ENCODE measurements around the gene VWF.

VWF gene

GRCh38 chr12:5973461-5974115 is 150.9 kb downstream of the VWF start:
- no peak for DNase-seq

GRCh38 chr12:5972387-5972786 is 152.1 kb downstream of the VWF start:
- DNase-seq, result no peak

- DNase-seq, result no peak
Observed at GRCh38 chr12:5971194-5971850, 153.1 kb downstream of the VWF start.

- DNase-seq, result no peak
Observed at GRCh38 chr12:5969974-5970690, 154.3 kb downstream of the VWF start.

GRCh38 chr12:5969156-5969973 is 155.1 kb downstream of the VWF start:
- DNase-seq, result no peak

GRCh38 chr12:5967645-5968415 is 156.6 kb downstream of the VWF start:
- DNase-seq, result no peak

GRCh38 chr12:5966486-5967095 is 157.9 kb downstream of the VWF start:
- no peak for DNase-seq

GRCh38 chr12:5965950-5966383 is 158.5 kb downstream of the VWF start:
- DNase-seq, result peak; percentile 24 to 25

- no peak for DNase-seq
Observed at GRCh38 chr12:5964913-5965900, 159.3 kb downstream of the VWF start.

- DNase-seq, result no peak
Observed at GRCh38 chr12:5963515-5963914, 161.0 kb downstream of the VWF start.

- DNase-seq, result no peak
Observed at GRCh38 chr12:5960783-5961182, 163.7 kb downstream of the VWF start.

GRCh38 chr12:5956987-5957386 is 167.5 kb downstream of the VWF start:
- DNase-seq, result no peak

- no peak for DNase-seq
Observed at GRCh38 chr12:5954661-5955060, 169.8 kb downstream of the VWF start.

- no peak for DNase-seq
Observed at GRCh38 chr12:5953835-5954586, 170.5 kb downstream of the VWF start.

- DNase-seq, result no peak
Observed at GRCh38 chr12:5952031-5952430, 172.4 kb downstream of the VWF start.

GRCh38 chr12:5948696-5949095 is 175.8 kb downstream of the VWF start:
- DNase-seq, result no peak

- DNase-seq, result no peak
Observed at GRCh38 chr12:5947006-5947405, 177.5 kb downstream of the VWF start.

GRCh38 chr12:5946388-5946787 is 178.1 kb downstream of the VWF start:
- DNase-seq, result no peak

GRCh38 chr12:5945071-5946008 is 179.1 kb downstream of the VWF start, which contains the start of gene ANO2:
Gene ANO2, minus strand, starts transcription at chr12:5945259. Its CDS starts 42 bp downstream, at chr12:5945217.
- DNase-seq, result no peak
